Measurements from ENCODE around the gene PPP1CB.

DNA sequence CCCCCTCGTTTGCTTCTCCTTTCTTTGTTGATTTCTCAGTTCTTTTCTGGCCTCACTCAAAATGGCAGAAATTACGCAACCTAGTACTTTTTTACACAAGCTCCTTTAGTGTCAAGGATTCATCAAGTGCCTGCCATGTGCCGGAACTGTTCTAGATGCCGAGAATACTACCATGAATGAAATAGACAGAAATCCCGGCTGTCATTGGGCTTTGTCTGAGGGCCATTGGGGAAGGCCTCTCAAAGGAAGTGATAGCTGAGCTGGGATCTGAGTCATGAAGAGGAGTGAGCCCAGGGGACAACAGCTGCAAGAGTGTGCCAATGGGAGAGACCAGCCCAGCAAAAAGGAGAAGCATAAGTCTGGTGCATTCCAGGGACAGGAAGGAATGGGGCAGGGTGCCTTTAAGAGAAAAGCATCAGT is 34.3 kb upstream of the PPP1CB start:
- TF ChIP-seq, protein P1, sequence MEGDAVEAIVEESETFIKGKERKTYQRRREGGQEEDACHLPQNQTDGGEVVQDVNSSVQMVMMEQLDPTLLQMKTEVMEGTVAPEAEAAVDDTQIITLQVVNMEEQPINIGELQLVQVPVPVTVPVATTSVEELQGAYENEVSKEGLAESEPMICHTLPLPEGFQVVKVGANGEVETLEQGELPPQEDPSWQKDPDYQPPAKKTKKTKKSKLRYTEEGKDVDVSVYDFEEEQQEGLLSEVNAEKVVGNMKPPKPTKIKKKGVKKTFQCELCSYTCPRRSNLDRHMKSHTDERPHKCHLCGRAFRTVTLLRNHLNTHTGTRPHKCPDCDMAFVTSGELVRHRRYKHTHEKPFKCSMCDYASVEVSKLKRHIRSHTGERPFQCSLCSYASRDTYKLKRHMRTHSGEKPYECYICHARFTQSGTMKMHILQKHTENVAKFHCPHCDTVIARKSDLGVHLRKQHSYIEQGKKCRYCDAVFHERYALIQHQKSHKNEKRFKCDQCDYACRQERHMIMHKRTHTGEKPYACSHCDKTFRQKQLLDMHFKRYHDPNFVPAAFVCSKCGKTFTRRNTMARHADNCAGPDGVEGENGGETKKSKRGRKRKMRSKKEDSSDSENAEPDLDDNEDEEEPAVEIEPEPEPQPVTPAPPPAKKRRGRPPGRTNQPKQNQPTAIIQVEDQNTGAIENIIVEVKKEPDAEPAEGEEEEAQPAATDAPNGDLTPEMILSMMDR (IDR thresholded peaks at IDR 0.05): no peak
- TF ChIP-seq POLR2A (IDR thresholded peaks at IDR 0.05): no peak

Data from ovary (tissue), 3 donors.